Measurements from ENCODE around the gene GNAT2. TPM values are rescaled to one million over a fixed set of nuclear protein-coding genes. Genes with fewer than 3 reads are reported as not detected.
A peak's percentile ranks its signal among the peaks of the same experiment; 100 is the strongest.

The GNAT2 gene
- total RNA-seq, 1 experiment from 2014 or later = 0.20 TPM

DNA sequence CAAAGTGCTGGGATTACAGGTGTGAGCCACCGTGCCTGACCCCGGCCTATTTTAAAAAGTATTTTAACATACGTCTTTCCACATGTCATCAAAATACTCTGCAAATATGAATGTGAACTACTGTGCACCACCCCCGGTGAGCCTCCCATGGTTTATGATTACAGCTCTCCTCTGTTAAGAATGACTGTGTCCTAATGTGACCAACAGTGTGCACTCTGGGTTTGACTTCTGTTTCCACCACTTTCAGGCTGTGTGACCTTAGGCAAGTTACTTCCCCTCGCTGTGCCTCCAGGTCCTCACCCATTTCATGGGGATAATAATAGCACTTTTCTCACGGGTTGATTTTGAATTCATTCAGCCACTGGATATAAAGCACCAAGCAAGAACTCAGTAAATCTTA is 14.9 kb upstream of the GNAT2 start:
- Mint-ChIP-seq H3K36me3 (ENCODE audit: insufficient read depth in 1 of 3, low read depth in 3 of 3) (peaks cover 14 to 17% (median 15%) of the 10 kb centered on the region in 3 experiments; a peak in 6 of 7 replicates), H3K4me1 (peaks cover 17 to 37% of the 10 kb centered on the region in 2 experiments), H3K9me3 (no peaks in the 10 kb centered on the region), H3K27me3 (ENCODE audit: low read depth) (no peaks in the 10 kb centered on the region), H3K4me3 (no peak overlapping the region), H3K27ac (no peak overlapping the region)
- no peak overlapping the region for H4K5ac ChIP-seq (ENCODE audit: insufficient read length, low read depth, low read length)
- H3K9ac ChIP-seq (ENCODE audit: extremely low read depth, insufficient read length, low read length) = no peak overlapping the region
- no peak overlapping the region for H3K4ac ChIP-seq (ENCODE audit: low read depth, low read length)
- no peak overlapping the region for H2AFZ ChIP-seq (ENCODE audit: low read length)
- no CpG with 5 or more reads among the region's 6 CpGs for WGBS (ENCODE audit: extremely low coverage, insufficient read length, low lambda C conversion rate)
- H3K4me2 ChIP-seq (ENCODE audit: insufficient read depth, insufficient read length, low read length) = no peak overlapping the region
- DNase-seq = peak; percentile 5
- peaks cover 7% of the 10 kb centered on the region; the same call in 1 of the 2 replicates for H3K4me1 ChIP-seq (ENCODE audit: insufficient read depth, low read length)
- no peaks in the 10 kb centered on the region for H3K27me3 ChIP-seq (ENCODE audit: insufficient read depth, low read length)
- no peaks in the 10 kb centered on the region for H3K79me2 ChIP-seq (ENCODE audit: insufficient read depth, low read length)
- H2BK5ac ChIP-seq (ENCODE audit: insufficient read length, low read length) = no peak overlapping the region
- H3K14ac ChIP-seq (ENCODE audit: insufficient read depth, low read length) = no peak overlapping the region
- no peak overlapping the region for H2BK120ac ChIP-seq (ENCODE audit: low read depth, low read length, poor library complexity, severe bottlenecking)
- no peak overlapping the region for H3K27ac ChIP-seq (ENCODE audit: insufficient read length, low read depth, low read length)
- no peaks in the 10 kb centered on the region for H4K20me1 ChIP-seq (ENCODE audit: control insufficient read depth, insufficient read depth, insufficient read length)
- no peak overlapping the region for H3K23ac ChIP-seq (ENCODE audit: insufficient read length, low read depth, low read length)
- H3K18ac ChIP-seq (ENCODE audit: insufficient read length, low read depth, low read length) = no peak overlapping the region
- no peak overlapping the region for H3T11ph ChIP-seq (ENCODE audit: low read length)
- no peak overlapping the region for H2AK5ac ChIP-seq (ENCODE audit: insufficient read length, low read length)
- H3K56ac ChIP-seq (ENCODE audit: insufficient read length, low read depth, low read length) = no peak overlapping the region
- TF ChIP-seq, protein P1, sequence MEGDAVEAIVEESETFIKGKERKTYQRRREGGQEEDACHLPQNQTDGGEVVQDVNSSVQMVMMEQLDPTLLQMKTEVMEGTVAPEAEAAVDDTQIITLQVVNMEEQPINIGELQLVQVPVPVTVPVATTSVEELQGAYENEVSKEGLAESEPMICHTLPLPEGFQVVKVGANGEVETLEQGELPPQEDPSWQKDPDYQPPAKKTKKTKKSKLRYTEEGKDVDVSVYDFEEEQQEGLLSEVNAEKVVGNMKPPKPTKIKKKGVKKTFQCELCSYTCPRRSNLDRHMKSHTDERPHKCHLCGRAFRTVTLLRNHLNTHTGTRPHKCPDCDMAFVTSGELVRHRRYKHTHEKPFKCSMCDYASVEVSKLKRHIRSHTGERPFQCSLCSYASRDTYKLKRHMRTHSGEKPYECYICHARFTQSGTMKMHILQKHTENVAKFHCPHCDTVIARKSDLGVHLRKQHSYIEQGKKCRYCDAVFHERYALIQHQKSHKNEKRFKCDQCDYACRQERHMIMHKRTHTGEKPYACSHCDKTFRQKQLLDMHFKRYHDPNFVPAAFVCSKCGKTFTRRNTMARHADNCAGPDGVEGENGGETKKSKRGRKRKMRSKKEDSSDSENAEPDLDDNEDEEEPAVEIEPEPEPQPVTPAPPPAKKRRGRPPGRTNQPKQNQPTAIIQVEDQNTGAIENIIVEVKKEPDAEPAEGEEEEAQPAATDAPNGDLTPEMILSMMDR (conservative IDR thresholded peaks at IDR 0.05) = no peak
- H2BK15ac ChIP-seq (ENCODE audit: low read depth, low read length) = no peak overlapping the region
- H2BK20ac ChIP-seq (ENCODE audit: low read depth, low read length, poor library complexity, severe bottlenecking) = no peak overlapping the region
- H3K9me3 ChIP-seq (ENCODE audit: control insufficient read depth, low read depth, low read length) = no peaks in the 10 kb centered on the region
- H3K79me1 ChIP-seq (ENCODE audit: insufficient read depth, low read depth, low read length, poor library complexity, severe bottlenecking) = no peaks in the 10 kb centered on the region
- H3K23me2 ChIP-seq (ENCODE audit: insufficient read length, low read depth, low read length, poor library complexity, severe bottlenecking) = no peaks in the 10 kb centered on the region
- no peak overlapping the region for H4K8ac ChIP-seq (replicated peaks; ENCODE audit: insufficient read length, low read depth, low read length)
- no peak overlapping the region for H4K91ac ChIP-seq (ENCODE audit: insufficient read length, low read depth, low read length)
- no peak overlapping the region for H2BK12ac ChIP-seq (ENCODE audit: insufficient read length, low read depth, low read length)
